Measurements from ENCODE around the gene HMGN3. TPM values are rescaled to one million over a fixed set of nuclear protein-coding genes. Genes with fewer than 3 reads are reported as not detected.

Gene HMGN3
- total RNA-seq, 4 donors from 2014 or later, result 40.8 to 104 (median 82.1) TPM

GRCh38 chr6:79188107-79188506 is 46.4 kb downstream of the HMGN3 start:
- peaks cover 0 to 6% (median 0%) of the 10 kb centered on the region in 3 donors for H3K36me3 ChIP-seq
- H3K4me1 ChIP-seq, result peaks cover 0 to 10% (median 0%) of the 10 kb centered on the region in 4 donors
- no peak for DNase-seq (ENCODE audit: low spot score in 2 of 2)
- no peaks in the 10 kb centered on the region for H3K27me3 ChIP-seq
- peaks cover 0 to 4% (median 0%) of the 10 kb centered on the region in 4 donors for H3K9me3 ChIP-seq
- H3K27ac ChIP-seq, result no peak overlapping the region
- H3K4me3 ChIP-seq, result no peak overlapping the region
- TF ChIP-seq POLR2A (IDR thresholded peaks at IDR 0.05) (no peak), EP300 (IDR thresholded peaks at IDR 0.05) (no peak), CTCF (IDR thresholded peaks at IDR 0.05) (no peak)
- WGBS, 2 donors, result 93 to 96% methylated on average over 2 of the region's 2 CpGs

- Histone ChIP-seq H3K27me3 (no peaks in the 10 kb centered on the region), H3K4me1 (peaks cover 0 to 10% (median 0%) of the 10 kb centered on the region in 4 donors), H3K36me3 (no peaks in the 10 kb centered on the region), H3K27ac (no peak overlapping the region), H3K9me3 (peaks cover 0 to 3% (median 0%) of the 10 kb centered on the region in 4 donors), H3K4me3 (no peak overlapping the region)
- no peak for DNase-seq (ENCODE audit: low spot score in 2 of 2)
- 70% methylated on average over 5 of the region's 5 CpGs for WGBS, 2 donors
- TF ChIP-seq POLR2A (IDR thresholded peaks at IDR 0.05) (no peak), CTCF (IDR thresholded peaks at IDR 0.05) (no peak), EP300 (IDR thresholded peaks at IDR 0.05) (no peak)
These were observed 47.9 kb downstream of the HMGN3 start for GRCh38 chr6:79186564-79186963.

GRCh38 chr6:79184641-79185040 is 49.8 kb downstream of the HMGN3 start:
- no peak for TF ChIP-seq CTCF (IDR thresholded peaks at IDR 0.05)
- TF ChIP-seq EP300 (IDR thresholded peaks at IDR 0.05), result no peak
- no peak for TF ChIP-seq POLR2A (IDR thresholded peaks at IDR 0.05)
- Histone ChIP-seq H3K36me3 (no peaks in the 10 kb centered on the region), H3K4me3 (no peak overlapping the region), H3K9me3 (no peaks in the 10 kb centered on the region), H3K4me1 (peaks cover 0 to 10% (median 0%) of the 10 kb centered on the region in 4 donors), H3K27ac (no peak overlapping the region), H3K27me3 (no peaks in the 10 kb centered on the region)
- DNase-seq (ENCODE audit: low spot score in 2 of 2), result no peak
- 88 to 89% methylated on average over 3 of the region's 3 CpGs for WGBS, 2 donors

GRCh38 chr6:79184086-79184485 is 50.4 kb downstream of the HMGN3 start:
- no peak overlapping the region for H3K27ac ChIP-seq
- H3K36me3 ChIP-seq, result no peaks in the 10 kb centered on the region
- TF ChIP-seq EP300 (IDR thresholded peaks at IDR 0.05) (no peak), CTCF (IDR thresholded peaks at IDR 0.05) (no peak), POLR2A (IDR thresholded peaks at IDR 0.05) (no peak)
- no peaks in the 10 kb centered on the region for H3K27me3 ChIP-seq
- no peak for DNase-seq (ENCODE audit: low spot score in 2 of 2)
- H3K4me3 ChIP-seq, result no peak overlapping the region
- H3K4me1 ChIP-seq, result peaks cover 0 to 6% (median 0%) of the 10 kb centered on the region in 4 donors
- H3K9me3 ChIP-seq, result no peaks in the 10 kb centered on the region
- 41 to 48% methylated on average over 2 of the region's 2 CpGs for WGBS, 2 donors

GRCh38 chr6:79180052-79180451 is 54.4 kb downstream of the HMGN3 start:
- DNase-seq (ENCODE audit: low spot score in 2 of 2), result no peak
- peaks cover 0 to 13% (median 0%) of the 10 kb centered on the region in 4 donors for H3K9me3 ChIP-seq
- no peaks in the 10 kb centered on the region for H3K27me3 ChIP-seq
- WGBS, 2 donors, result 58 to 63% methylated on average over 2 of the region's 2 CpGs
- no peak for TF ChIP-seq CTCF (IDR thresholded peaks at IDR 0.05)
- no peak overlapping the region for H3K4me3 ChIP-seq
- no peaks in the 10 kb centered on the region for H3K36me3 ChIP-seq
- H3K4me1 ChIP-seq, result no peaks in the 10 kb centered on the region
- no peak overlapping the region for H3K27ac ChIP-seq
